OCI-LY3 (cell line): ENCODE measurements around the gene URM1.

Experiments
- EZH2phosphoT487 ChIP-seq: fragments of 200-600 bp; shearing (Covaris generic); IDR thresholded peaks from 2 replicates; pipeline ENCODE4 v1.6.1; 2018; ENCODE audit warnings: antibody characterized with exemption, mixed run types, low read depth
- TF ChIP-seq, protein P1 (sequence below): fragments of 200-600, 300-600 bp; sonication (generic); IDR thresholded peaks from 2 replicates; pipeline ENCODE4 v1.5.1; 2014; ENCODE audit warnings: antibody characterized with exemption, low read length, low read depth

DNA sequence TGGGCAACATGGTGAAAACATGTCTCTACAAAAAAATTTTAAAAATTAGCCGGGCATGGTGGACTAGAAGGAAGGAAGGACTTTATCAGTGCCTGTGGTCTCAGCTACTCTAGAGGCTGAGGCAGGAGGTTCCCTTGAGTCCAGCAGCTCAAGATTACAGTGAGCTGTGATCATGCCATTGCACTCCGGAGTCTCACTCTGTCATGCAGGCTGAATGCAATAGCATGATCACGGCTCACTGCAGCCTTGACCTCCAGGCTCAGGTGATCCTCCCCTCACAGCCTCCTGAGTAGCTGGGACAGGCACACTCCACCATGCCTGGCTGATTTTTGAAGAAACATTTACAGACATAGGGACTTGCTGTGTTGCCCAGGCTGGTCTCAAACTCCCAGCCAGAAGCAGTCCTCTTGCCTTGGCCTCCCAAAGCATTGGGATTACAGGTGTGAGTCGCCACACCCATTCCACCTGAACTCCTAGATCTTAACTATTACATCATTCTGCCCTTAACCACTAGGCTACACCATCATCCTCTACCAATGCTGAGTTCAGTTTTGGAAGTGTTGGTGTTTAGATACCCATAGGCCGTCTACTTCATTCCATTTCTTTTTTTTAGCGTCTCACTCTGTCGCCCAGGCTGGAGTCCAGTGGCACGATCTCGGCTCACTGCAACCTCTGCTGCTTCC lies 2.0 kb upstream of the URM1 start:
- TF ChIP-seq, protein P1, sequence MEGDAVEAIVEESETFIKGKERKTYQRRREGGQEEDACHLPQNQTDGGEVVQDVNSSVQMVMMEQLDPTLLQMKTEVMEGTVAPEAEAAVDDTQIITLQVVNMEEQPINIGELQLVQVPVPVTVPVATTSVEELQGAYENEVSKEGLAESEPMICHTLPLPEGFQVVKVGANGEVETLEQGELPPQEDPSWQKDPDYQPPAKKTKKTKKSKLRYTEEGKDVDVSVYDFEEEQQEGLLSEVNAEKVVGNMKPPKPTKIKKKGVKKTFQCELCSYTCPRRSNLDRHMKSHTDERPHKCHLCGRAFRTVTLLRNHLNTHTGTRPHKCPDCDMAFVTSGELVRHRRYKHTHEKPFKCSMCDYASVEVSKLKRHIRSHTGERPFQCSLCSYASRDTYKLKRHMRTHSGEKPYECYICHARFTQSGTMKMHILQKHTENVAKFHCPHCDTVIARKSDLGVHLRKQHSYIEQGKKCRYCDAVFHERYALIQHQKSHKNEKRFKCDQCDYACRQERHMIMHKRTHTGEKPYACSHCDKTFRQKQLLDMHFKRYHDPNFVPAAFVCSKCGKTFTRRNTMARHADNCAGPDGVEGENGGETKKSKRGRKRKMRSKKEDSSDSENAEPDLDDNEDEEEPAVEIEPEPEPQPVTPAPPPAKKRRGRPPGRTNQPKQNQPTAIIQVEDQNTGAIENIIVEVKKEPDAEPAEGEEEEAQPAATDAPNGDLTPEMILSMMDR, result no peak
- no peak for TF ChIP-seq EZH2phosphoT487
